GM18498 (cell line): ENCODE data around the gene SMIM26.
"Not testable (repeated sequence)": the region's sequence is repeated elsewhere in the genome, so short reads cannot be mapped to it uniquely, and the experiment has no call there.

ENCODE experiments used
- ATAC-seq: cut with Tn5 transposase; IDR thresholded peaks from one replicate; pipeline ENCODE4 v1.9.1; 2021; ENCODE audit warnings: mild to moderate bottlenecking, moderate library complexity; ENCODE audit not compliant: unreplicated experiment

SMIM26 gene

GRCh38 chr20:18566892-18567738 lies at the start of gene SMIM26:
TSS of gene SMIM26 (plus strand) at chr20:18567432. CDS start at chr20:18567479, 47 bp downstream.
- peak; percentile 99 for ATAC-seq

DNA sequence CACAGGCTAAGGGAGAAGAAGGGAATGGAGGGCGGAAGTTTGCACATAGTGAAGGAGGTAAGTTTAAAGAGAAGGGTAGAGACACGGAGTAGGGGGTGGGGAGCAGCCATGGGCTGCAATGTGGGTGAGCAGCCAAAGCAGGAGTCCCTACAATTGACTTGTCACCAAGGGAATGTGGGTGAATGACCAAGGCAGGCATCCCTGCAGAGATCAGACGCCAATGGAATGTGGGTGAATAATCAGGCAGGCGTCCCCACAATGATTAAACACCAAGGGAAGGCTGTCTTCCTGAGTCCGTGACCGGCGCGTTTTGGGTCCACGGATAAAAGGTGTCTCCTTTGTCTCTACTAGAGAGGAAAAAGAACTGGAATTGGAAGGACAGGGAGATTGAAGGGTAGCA lies 45.2 kb upstream of the SMIM26 start:
- not testable (repeated sequence) for ATAC-seq

DNA sequence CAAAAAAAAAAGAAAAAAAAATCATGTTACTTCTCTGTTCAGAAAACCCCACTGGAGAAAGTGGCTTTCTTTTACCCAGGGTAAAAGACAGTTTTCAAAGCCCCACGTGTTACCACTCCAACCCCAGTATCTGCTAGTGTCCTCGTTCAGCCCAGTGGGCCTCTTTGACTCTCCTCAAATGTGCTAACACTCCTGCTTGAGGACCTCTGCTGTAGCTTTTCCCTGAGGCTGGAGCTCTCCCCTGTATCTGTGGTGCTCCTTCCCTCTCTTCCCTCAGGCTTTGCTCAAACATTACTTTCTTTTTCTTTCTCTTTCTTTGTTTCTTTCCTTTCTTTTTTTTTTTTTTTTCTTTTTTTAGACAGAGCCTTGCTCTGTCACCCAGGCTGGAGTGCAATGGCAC lies 44.2 kb upstream of the SMIM26 start:
- ATAC-seq = no peak

DNA sequence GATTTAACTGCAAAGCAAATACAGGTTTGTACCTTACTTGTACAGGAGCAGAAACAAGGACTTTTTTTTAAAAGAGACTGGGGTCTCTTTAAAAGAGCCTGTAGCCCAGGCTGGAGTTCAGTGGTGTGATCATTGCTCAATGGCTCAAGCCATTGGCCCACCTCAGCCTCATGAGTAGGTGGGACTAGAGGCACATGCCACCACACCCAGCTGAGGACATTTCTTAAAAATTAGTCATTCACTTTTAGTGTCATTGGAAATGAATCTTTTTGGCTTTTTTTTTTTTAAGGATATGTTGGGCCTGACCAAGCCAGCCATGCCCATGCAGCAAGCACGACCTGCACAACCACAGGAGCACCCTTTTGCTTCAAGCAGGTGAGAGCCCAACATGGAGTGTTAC lies 42.6 kb upstream of the SMIM26 start:
- ATAC-seq = no peak

DNA sequence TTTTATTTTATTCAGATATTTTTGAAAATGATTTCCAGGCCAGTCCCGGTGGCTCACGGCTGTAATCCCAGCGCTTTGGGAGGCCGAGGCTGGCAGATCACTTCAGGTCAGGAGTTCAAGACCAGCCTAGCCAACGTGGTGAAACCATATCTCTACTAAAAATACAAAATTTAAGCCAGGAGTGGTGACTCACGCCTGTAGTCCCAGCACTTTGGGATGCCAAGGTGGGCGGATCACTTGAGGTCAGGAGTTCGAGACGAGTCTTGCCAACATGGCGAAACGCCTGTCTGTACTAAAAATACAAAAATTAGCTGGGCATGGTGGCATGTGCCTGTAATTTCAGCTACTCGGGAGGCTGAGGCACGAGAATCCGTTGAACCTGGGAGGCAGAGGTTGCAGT lies 40.5 kb upstream of the SMIM26 start:
- not testable (repeated sequence) for ATAC-seq

- no peak for ATAC-seq
Observed at GRCh38 chr20:18527339-18527738, 39.9 kb upstream of the SMIM26 start.

DNA sequence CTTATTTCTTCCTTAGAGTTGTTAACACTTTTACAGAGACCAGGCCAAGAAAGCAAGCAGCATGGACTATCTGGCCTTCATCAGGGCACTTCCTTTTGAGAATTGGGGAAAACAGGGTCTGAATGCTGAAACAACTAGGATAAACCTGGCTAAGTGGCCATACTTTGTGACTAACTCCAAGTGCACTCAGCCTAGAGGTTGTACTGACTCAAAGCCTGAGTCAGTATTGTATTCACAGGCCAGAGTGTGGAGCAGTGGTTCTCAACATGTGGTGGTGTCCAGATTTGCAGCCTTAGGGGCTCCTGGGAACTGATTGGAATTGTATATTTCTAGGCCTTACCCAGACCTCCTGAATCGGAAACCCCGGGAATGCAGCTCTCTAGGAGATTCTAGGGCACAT lies 39.4 kb upstream of the SMIM26 start:
- ATAC-seq = no peak

DNA sequence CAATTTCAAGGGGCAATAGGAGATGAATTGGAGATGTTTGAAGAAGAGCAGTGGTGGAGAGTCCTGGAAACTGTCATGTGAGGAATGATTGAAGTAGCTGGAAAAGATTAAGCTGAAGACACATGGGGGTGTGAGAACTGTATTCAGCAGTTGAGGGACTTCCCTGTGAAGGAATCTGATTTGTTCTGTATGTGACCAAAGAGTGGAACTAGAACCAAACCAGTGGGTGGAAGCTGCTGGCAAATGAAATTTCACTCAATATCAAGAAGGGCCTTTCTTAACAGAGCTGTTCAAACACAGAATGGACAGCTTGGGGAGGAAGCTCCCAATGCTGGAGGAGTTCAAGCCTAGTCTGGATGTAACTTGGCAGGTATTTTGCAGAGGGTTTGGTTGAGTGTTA lies 38.2 kb upstream of the SMIM26 start:
- ATAC-seq = no peak

GRCh38 chr20:18532626-18533025 lies 34.6 kb upstream of the SMIM26 start:
- ATAC-seq = no peak

- ATAC-seq = no peak
Observed at GRCh38 chr20:18533491-18533890, 33.7 kb upstream of the SMIM26 start.

DNA sequence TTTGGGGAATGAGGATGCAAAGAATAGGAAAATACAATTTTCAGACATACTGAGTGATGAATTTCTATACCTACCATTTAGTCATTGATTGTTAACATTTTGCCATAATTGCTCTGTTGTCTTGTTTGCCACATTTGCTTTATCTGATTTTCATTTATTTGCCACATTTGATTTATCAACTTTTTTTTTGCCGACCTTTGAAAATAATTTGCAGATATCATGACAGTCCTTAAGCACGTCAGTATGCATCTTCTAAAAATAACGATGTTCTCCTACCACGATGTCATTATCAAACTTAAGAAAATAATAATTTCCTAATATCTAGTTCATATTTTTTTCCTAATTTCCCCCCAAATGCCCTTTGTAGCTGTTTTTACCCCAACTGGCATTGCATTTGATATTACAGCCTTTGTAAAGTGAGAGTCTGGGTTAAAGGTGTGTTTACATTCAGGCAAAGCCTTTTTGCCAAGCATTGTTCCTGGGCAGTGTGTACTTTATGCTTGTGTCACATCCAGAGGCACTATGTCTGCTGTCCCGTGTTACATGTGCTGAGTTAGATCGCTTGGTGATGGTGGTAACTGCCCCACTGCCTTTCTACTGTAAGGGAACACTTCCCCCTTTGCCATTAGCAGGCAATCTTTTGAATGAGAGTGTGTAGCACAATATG lies 33.1 kb upstream of the SMIM26 start:
- ATAC-seq = no peak

- ATAC-seq = no peak
Observed at GRCh38 chr20:18537651-18538050, 29.6 kb upstream of the SMIM26 start.

DNA sequence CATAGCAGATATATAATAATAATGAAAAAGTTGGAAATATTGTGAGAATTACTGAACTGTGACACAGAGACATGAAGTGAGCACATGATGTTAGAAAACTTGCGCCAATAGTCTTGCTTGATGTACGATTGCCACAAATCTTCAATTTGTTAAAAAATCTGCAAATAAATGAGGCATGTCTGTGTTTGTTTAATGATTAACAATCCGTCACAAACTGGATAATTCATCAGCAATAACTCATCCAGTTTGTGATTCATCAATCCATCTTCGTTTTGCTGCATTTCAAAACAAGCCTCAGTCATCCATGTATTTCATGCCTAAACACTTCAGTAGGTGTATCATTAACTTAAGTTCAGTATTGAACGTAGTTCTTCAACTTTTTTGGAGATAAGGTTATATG lies 25.5 kb upstream of the SMIM26 start:
- ATAC-seq = no peak

- ATAC-seq = no peak
Observed at GRCh38 chr20:18543216-18543615, 24.0 kb upstream of the SMIM26 start.

DNA sequence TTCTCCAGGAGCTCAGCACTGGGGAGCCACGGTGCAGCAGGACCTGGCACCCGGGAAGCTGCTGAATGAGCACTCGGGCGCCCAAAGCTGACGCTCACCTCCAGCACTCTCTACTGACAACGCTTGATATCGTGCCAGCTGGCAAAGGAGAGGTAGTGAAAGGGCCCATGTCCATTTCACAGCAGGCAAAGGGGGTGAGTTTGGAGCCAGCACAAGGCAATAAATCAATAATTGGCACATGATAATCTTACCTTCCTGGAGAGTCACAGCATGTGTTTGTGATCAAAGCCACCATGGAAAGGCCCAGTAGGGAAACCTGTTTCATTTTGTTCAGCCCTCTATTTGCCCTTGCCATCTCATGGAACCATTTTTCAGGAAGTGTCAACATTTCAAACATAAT lies 23.3 kb upstream of the SMIM26 start:
- no peak for ATAC-seq

DNA sequence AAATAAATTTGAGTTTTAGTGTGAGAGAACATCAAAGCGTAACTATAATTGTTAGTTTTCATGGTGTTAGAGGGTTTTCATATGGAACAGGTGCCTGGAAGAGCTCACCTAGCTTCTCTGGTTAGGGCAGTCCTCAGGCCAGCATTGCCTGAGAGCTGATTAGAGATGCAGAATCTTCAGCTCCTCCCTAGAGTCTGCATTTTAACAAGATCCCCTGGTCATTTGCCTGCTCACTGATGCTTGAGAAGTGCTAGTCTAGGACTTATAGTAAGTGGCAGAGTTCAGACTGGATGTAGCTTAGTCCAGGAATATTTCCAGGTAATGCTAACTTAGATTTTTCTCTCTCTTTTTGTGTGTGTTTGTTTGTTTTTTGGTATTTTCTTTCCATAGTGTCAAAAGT lies 21.7 kb upstream of the SMIM26 start:
- ATAC-seq = no peak

DNA sequence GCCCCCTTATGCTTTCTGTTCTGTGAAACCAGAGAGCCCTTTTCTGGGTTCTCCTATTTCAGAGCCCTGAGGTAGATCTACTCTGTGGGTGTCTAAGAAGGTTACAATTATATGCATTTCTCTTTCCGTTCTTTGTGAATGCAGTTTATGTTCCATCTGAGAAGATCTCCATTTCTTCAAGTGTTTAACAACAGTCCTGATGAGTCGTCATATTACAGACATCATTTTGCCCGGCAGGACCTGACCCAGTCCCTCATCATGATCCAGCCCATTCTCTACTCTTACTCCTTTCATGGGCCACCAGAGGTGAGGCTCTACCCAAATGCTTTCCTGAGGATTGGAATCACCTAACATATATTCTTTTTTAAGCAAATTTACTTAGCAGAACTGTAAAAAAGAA lies 18.8 kb upstream of the SMIM26 start:
- ATAC-seq = no peak

GRCh38 chr20:18553746-18554145 lies 13.5 kb upstream of the SMIM26 start:
- ATAC-seq = no peak

GRCh38 chr20:18567739-18568091 lies 483 bp downstream of the SMIM26 start:
- peak; percentile 25 for ATAC-seq

DNA sequence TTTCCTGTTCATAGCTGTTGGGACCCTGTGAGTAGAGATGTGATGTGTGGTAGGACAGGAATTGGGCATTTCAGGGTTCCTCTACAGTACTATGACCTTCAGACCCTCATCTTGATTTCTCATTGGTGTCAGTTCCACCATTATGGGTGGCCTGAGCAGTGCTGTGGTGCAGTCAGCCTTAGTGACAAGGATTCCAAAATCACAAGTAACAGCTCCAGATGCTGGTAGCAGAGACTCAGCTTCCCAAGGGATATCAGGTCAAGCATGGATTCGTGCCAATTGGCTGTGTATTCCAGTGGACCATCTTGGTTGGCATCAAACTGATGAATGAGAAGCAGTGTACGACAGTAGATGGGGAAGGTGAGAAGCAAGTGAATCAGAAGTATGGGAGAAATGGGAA lies 3.8 kb downstream of the SMIM26 start:
- no peak for ATAC-seq

GRCh38 chr20:18571578-18571977 lies 4.3 kb downstream of the SMIM26 start:
- no peak for ATAC-seq

DNA sequence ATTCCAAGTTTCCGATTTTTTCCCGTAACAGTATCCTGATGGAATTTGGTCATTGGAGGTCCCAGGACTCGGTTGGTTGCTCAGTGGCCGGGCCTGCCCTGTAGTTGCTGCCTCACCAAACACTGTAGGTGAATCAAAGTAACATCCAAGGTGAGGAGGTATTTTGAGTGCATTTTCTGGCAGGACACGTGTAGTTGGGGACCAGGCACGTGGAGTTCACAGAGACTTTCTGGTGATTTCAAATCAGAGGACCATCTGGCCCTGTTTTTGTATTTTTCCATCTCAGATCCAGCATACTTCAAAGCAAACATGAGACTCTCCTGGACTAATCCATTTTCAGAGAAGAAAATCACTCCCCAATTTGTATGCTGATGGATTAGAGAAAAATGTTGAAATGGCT lies 10.7 kb downstream of the SMIM26 start:
- no peak for ATAC-seq

GRCh38 chr20:18578581-18578980 lies 11.3 kb downstream of the SMIM26 start:
- no peak for ATAC-seq
